Activated CD8-positive, alpha-beta memory T cell treated with anti-CD3 and anti-CD28 coated beads, Interleukin-2, amount 50 U/mL, for 1 hour (primary cell): ENCODE results near the gene CCDC63.
"Not testable (repeated sequence)": the region's sequence is repeated elsewhere in the genome, so short reads cannot be mapped to it uniquely, and the experiment has no call there.

ENCODE experiments used
- DNase-seq: peaks from one replicate; pipeline ENCODE4 v3.0.0-alpha.2; 2020; ENCODE audit errors: extremely low read depth

The CCDC63 gene

GRCh38 chr12:110844551-110845338, 2.0 kb upstream of the CCDC63 start:
- DNase-seq = no peak

GRCh38 chr12:110845339-110845682, 1.5 kb upstream of the CCDC63 start:
- DNase-seq = no peak

- no peak for DNase-seq
Observed at GRCh38 chr12:110848314-110848923, 1.6 kb downstream of the CCDC63 start.

- DNase-seq = no peak
Observed at GRCh38 chr12:110849221-110849620, 2.4 kb downstream of the CCDC63 start.

- no peak for DNase-seq
Observed at GRCh38 chr12:110849748-110850403, 3.1 kb downstream of the CCDC63 start.

- no peak for DNase-seq
Observed at GRCh38 chr12:110850762-110851161, 4.0 kb downstream of the CCDC63 start.

- DNase-seq = no peak
Observed at GRCh38 chr12:110853836-110854235, 7.0 kb downstream of the CCDC63 start.

- DNase-seq = no peak
Observed at GRCh38 chr12:110856542-110856941, 9.8 kb downstream of the CCDC63 start.

GRCh38 chr12:110857528-110857927, 10.7 kb downstream of the CCDC63 start:
- no peak for DNase-seq

GRCh38 chr12:110857954-110858353, 11.2 kb downstream of the CCDC63 start:
- DNase-seq = not testable (repeated sequence)

- no peak for DNase-seq
Observed at GRCh38 chr12:110858848-110859247, 12.1 kb downstream of the CCDC63 start.

- DNase-seq = no peak
Observed at GRCh38 chr12:110860833-110861296, 14.1 kb downstream of the CCDC63 start.

GRCh38 chr12:110861729-110862128, 14.9 kb downstream of the CCDC63 start:
- DNase-seq = no peak

- DNase-seq = no peak
Observed at GRCh38 chr12:110862329-110862728, 15.5 kb downstream of the CCDC63 start.

- no peak for DNase-seq
Observed at GRCh38 chr12:110863161-110863560, 16.4 kb downstream of the CCDC63 start.

GRCh38 chr12:110865521-110865920, 18.7 kb downstream of the CCDC63 start:
- no peak for DNase-seq

GRCh38 chr12:110869026-110869425, 22.2 kb downstream of the CCDC63 start:
- no peak for DNase-seq

- no peak for DNase-seq
Observed at GRCh38 chr12:110869803-110870202, 23.0 kb downstream of the CCDC63 start.

- no peak for DNase-seq
Observed at GRCh38 chr12:110872100-110872499, 25.3 kb downstream of the CCDC63 start.

- no peak for DNase-seq
Observed at GRCh38 chr12:110874351-110874750, 27.6 kb downstream of the CCDC63 start.

GRCh38 chr12:110874781-110875180, 28.0 kb downstream of the CCDC63 start:
- no peak for DNase-seq

GRCh38 chr12:110880651-110881050, 33.9 kb downstream of the CCDC63 start:
- no peak for DNase-seq

GRCh38 chr12:110883251-110883650, 36.5 kb downstream of the CCDC63 start:
- DNase-seq = no peak
